Vagina (tissue), 2 donors: ENCODE results near the gene ACSL5. TPM values are rescaled to one million over a fixed set of nuclear protein-coding genes. Genes with fewer than 3 reads are reported as not detected.

Experiments
- DNase-seq, 2 donors: peaks; one replicate each; pipeline ENCODE4 v3.0.0-alpha.2; 2017; ENCODE audit errors: extremely low spot score in 2 of 2
- H3K27ac ChIP-seq: fragments of 200-600 bp; sonication (generic); one replicate; pipeline ENCODE4 v1.5.1; 2019
- H3K27me3 ChIP-seq: fragments of 200-600 bp; sonication (generic); one replicate; pipeline ENCODE4 v1.5.1; 2019
- H3K36me3 ChIP-seq, 2 donors: fragments of 200-600 bp; sonication (generic); one replicate each; pipeline ENCODE4 v1.5.1; 2017 to 2019
- H3K4me1 ChIP-seq: fragments of 200-600 bp; sonication (generic); one replicate; pipeline ENCODE4 v1.5.1; 2019
- H3K4me3 ChIP-seq, 2 donors: fragments of 200-600 bp; sonication (generic); 1 replicate in 1 of 2; 2 replicates in 1 of 2; pipeline ENCODE4 v1.5.1; 2016 to 2019
- H3K9me3 ChIP-seq: fragments of 200-600 bp; sonication (generic); one replicate; pipeline ENCODE4 v1.5.1; 2019
- CTCF ChIP-seq, 3 experiments: fragments of 450-650 bp in 2 of 3; fragments of 200-600 bp in 1 of 3; sonication (generic) in 1 of 3; IDR thresholded peaks; one replicate each; pipeline ENCODE4 v1.5.1; 2017 to 2019; ENCODE audit warnings: antibody characterized with exemption in 3 of 3, mild to moderate bottlenecking in 2 of 3, moderate library complexity in 2 of 3
- POLR2A ChIP-seq, 2 donors: fragments of 450-650 bp; IDR thresholded peaks; one replicate each; pipeline ENCODE4 v1.6.1; 2017; ENCODE audit warnings: antibody characterized with exemption in 2 of 2, mild to moderate bottlenecking in 2 of 2, moderate library complexity in 2 of 2
- POLR2AphosphoS5 ChIP-seq, 2 donors: sonication (generic); formaldehyde crosslinking; IDR thresholded peaks; one replicate each; pipeline ENCODE4 v1.9.0; 2017; ENCODE audit warnings: antibody characterized with exemption in 2 of 2, mild to moderate bottlenecking in 2 of 2, low read depth in 1 of 2; ENCODE audit not compliant: insufficient read depth in 1 of 2
- intact Hi-C: fragments of 100-400 bp; cut with DNase I; formaldehyde crosslinking; loops from one replicate; pipeline ENCODE4 v1.15.1; 2023
- total RNA-seq: library from RNA; depleted of rRNA; stranded (reverse); fragments of >200 nt; gene quantifications from one replicate; pipeline ENCODE4 v1.2.3, GENCODE V29; 2016

The ACSL5 gene
- total RNA-seq, 1 donor from 2014 or later: 8.3 TPM

GRCh38 chr10:112349521-112350085 lies 24.3 kb upstream of the ACSL5 start:
- intact Hi-C loops: no loop called here
- Histone ChIP-seq H3K4me1 (no peaks in the 10 kb centered on the region), H3K27me3 (no peaks in the 10 kb centered on the region), H3K36me3 (no peaks in the 10 kb centered on the region), H3K9me3 (no peaks in the 10 kb centered on the region), H3K4me3 (no peak overlapping the region), H3K27ac (no peak overlapping the region)
- no peak for TF ChIP-seq POLR2AphosphoS5 (IDR thresholded peaks at IDR 0.05; ENCODE audit: insufficient read depth in 1 of 2, low read depth in 1 of 2)
- peak in 1 of 2 donors; percentile 32 for DNase-seq

DNA sequence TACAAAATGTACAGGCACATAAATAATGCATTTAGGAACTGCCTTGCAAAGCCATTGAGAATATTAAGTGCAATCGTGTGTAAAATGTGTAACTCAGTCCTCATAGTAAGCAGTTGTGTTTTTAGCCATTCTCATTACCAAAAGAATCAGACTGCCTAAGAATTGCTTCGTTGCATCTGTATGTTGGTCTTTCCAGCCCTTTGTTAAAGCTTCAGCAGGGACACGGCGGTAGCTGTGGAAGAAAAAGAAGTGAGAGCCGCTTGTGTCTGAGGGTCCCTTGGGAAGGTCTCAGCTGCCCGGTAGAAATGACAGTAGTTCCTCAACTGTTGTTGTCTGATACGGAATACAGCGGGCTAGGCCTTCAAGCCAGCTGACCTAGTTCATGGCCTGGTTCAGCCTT lies 22.8 kb upstream of the ACSL5 start:
- no peaks in the 10 kb centered on the region for H3K4me1 ChIP-seq
- DNase-seq: peak in 1 of 2 donors; percentile 49
- TF ChIP-seq POLR2AphosphoS5 (IDR thresholded peaks at IDR 0.05; ENCODE audit: insufficient read depth in 1 of 2, low read depth in 1 of 2) (no peak), POLR2A (IDR thresholded peaks at IDR 0.05) (no peak), CTCF (IDR thresholded peaks at IDR 0.05) (no peak)
- H3K36me3 ChIP-seq: no peaks in the 10 kb centered on the region
- no peak overlapping the region for H3K27ac ChIP-seq
- intact Hi-C loops: no loop called here
- no peaks in the 10 kb centered on the region for H3K27me3 ChIP-seq
- H3K9me3 ChIP-seq: no peaks in the 10 kb centered on the region
- H3K4me3 ChIP-seq: no peak overlapping the region

DNA sequence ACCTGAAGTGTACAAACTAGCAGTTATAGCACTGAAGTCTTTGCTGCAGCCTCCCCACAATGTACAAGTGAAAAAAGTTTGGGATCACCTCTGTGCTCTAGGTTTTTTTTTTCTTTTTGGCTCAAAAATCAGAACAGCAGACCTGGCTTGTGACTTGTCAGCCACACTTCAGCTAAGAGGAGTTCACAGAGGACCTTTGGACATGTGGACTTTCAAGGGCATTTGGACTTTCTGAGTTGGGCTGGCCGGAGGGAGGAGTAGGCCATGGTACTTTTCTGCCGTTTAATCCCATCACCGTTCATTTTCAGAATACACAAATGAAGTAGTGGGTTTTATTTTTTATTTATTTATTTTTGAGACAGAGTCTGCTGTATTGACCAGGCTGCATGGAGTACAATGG lies 21.9 kb upstream of the ACSL5 start:
- no peak overlapping the region for H3K4me3 ChIP-seq
- intact Hi-C loops: no loop called here
- no peak overlapping the region for H3K27ac ChIP-seq
- H3K27me3 ChIP-seq: no peaks in the 10 kb centered on the region
- H3K36me3 ChIP-seq: no peaks in the 10 kb centered on the region
- DNase-seq: peak in 1 of 2 donors; percentile 13
- H3K4me1 ChIP-seq: no peaks in the 10 kb centered on the region
- H3K9me3 ChIP-seq: no peaks in the 10 kb centered on the region
- TF ChIP-seq POLR2AphosphoS5 (IDR thresholded peaks at IDR 0.05; ENCODE audit: insufficient read depth in 1 of 2, low read depth in 1 of 2) (no peak), POLR2A (IDR thresholded peaks at IDR 0.05) (no peak), CTCF (IDR thresholded peaks at IDR 0.05) (no peak)

DNA sequence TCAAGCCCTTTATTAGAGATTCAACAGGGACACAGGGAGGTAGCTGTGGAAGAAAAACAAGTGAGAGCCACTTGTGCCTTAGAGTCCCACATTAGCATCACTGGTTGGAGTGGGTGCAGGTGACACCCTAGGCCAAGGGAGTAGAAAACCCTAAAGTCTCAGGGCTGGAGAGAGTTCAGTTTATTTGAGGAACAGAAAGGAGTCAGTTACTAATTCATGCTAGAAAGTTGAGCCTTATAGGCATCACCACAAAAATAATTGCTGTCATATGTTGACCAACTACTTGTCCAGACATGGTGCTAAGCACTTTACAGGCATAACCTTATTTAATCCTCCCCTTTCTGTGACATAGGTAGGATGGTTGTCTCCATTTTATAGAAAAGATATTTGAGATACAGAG lies 20.9 kb upstream of the ACSL5 start:
- no peaks in the 10 kb centered on the region for H3K36me3 ChIP-seq
- TF ChIP-seq POLR2A (IDR thresholded peaks at IDR 0.05): no peak
- TF ChIP-seq CTCF (IDR thresholded peaks at IDR 0.05): no peak
- no peak for TF ChIP-seq POLR2AphosphoS5 (IDR thresholded peaks at IDR 0.05; ENCODE audit: insufficient read depth in 1 of 2, low read depth in 1 of 2)
- DNase-seq: no peak
- H3K27me3 ChIP-seq: no peaks in the 10 kb centered on the region
- no peak overlapping the region for H3K4me3 ChIP-seq
- H3K4me1 ChIP-seq: no peaks in the 10 kb centered on the region
- no peak overlapping the region for H3K27ac ChIP-seq
- H3K9me3 ChIP-seq: no peaks in the 10 kb centered on the region
- intact Hi-C loops: no loop called here

DNA sequence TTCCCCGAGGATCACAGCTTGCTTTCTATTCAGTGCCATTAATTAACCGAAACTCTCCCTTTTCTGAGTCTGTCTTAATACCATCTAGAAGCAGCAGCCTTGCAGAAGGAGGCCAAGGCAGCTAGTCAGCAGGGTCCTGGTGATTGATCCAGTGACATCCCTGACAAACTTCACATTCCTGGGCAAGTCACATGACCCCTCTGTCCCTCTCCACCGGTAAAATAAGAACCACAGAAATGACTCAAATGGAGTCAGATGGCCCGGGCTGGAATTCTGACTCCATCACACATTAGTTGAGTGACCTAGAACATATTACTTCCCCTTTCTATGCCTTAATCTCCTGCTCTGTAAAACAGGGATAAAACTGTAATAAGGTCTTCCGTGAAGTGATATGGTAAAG lies 17.2 kb upstream of the ACSL5 start:
- no peak for DNase-seq
- Histone ChIP-seq H3K27me3 (no peaks in the 10 kb centered on the region), H3K4me1 (peaks cover 19% of the 10 kb centered on the region), H3K9me3 (no peaks in the 10 kb centered on the region), H3K36me3 (no peaks in the 10 kb centered on the region), H3K27ac (no peak overlapping the region), H3K4me3 (no peak overlapping the region)
- TF ChIP-seq CTCF (IDR thresholded peaks at IDR 0.05) (no peak), POLR2AphosphoS5 (IDR thresholded peaks at IDR 0.05; ENCODE audit: insufficient read depth in 1 of 2, low read depth in 1 of 2) (no peak), POLR2A (IDR thresholded peaks at IDR 0.05) (no peak)
- intact Hi-C loops: no loop called here
